Glutamatergic neuron (in vitro differentiated cells): ENCODE results near the gene YIPF7. TPM values are rescaled to one million over a fixed set of nuclear protein-coding genes. Genes with fewer than 3 reads are reported as not detected.

ENCODE experiments used
- DNase-seq: peaks from one replicate; pipeline ENCODE4 v3.0.0; 2022
- H3K27ac Mint-ChIP-seq: one replicate; pipeline ENCODE4 v1.8.0; 2020; ENCODE audit warnings: mild to moderate bottlenecking, mixed read lengths, inconsistent platforms; ENCODE audit not compliant: unreplicated experiment
- H3K27me3 Mint-ChIP-seq: one replicate; pipeline ENCODE4 v1.8.0; 2020; ENCODE audit warnings: mild to moderate bottlenecking, moderate library complexity, mixed read lengths, inconsistent platforms; ENCODE audit not compliant: unreplicated experiment
- H3K36me3 Mint-ChIP-seq: one replicate; pipeline ENCODE4 v1.8.0; 2020; ENCODE audit warnings: mild to moderate bottlenecking, mixed read lengths, inconsistent platforms; ENCODE audit not compliant: unreplicated experiment
- H3K4me1 Mint-ChIP-seq: one replicate; pipeline ENCODE4 v1.8.0; 2020; ENCODE audit warnings: mild to moderate bottlenecking, low read depth, mixed read lengths, inconsistent platforms; ENCODE audit not compliant: unreplicated experiment
- H3K4me3 Mint-ChIP-seq: one replicate; pipeline ENCODE4 v1.8.0; 2020; ENCODE audit warnings: mild to moderate bottlenecking, mixed read lengths, inconsistent platforms; ENCODE audit not compliant: unreplicated experiment
- H3K9me3 Mint-ChIP-seq: one replicate; pipeline ENCODE4 v1.8.0; 2020; ENCODE audit warnings: mild to moderate bottlenecking, moderate library complexity, mixed read lengths, inconsistent platforms; ENCODE audit not compliant: unreplicated experiment
- total RNA-seq: library from RNA; stranded (reverse); fragmentation: NEBNext Ultra II Directional; extraction: Animal tissue kit (Norgen Biotek cat#: 25700); gene quantifications from one replicate; pipeline ENCODE4 v1.2.1, GENCODE V29; 2021; ENCODE audit not compliant: unreplicated experiment
- TF ChIP-seq, protein P1 (sequence below): fragments of 200-600 bp; sonication (generic); IDR thresholded peaks from one replicate; pipeline ENCODE4 v1.5.0; 2021; ENCODE audit not compliant: partially characterized antibody, unreplicated experiment

Gene YIPF7
- total RNA-seq, 1 donor from 2014 or later, result not detected

DNA sequence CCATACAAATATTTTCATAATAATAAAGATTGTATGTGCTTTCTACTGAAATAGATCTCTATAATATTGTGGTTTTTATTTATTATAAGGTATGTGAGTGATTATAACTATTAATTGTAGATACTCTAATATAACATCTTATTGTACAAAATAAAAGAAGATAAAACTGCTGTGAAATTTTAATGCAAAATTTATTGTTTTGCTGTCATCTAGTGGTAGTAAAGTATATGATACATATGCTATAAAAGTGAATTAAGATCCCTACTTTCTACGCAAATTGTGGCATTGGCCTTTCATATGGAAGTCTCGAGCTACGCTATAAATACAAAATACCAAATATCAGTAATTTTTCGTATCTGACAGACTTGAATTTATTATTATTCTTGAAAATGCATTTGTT is 19.3 kb downstream of the YIPF7 start:
- DNase-seq, result no peak
- Mint-ChIP-seq H3K4me1 (no peaks in the 10 kb centered on the region), H3K9me3 (no peaks in the 10 kb centered on the region), H3K36me3 (no peaks in the 10 kb centered on the region), H3K4me3 (no peak overlapping the region), H3K27ac (no peak overlapping the region), H3K27me3 (no peaks in the 10 kb centered on the region)
- TF ChIP-seq, protein P1, sequence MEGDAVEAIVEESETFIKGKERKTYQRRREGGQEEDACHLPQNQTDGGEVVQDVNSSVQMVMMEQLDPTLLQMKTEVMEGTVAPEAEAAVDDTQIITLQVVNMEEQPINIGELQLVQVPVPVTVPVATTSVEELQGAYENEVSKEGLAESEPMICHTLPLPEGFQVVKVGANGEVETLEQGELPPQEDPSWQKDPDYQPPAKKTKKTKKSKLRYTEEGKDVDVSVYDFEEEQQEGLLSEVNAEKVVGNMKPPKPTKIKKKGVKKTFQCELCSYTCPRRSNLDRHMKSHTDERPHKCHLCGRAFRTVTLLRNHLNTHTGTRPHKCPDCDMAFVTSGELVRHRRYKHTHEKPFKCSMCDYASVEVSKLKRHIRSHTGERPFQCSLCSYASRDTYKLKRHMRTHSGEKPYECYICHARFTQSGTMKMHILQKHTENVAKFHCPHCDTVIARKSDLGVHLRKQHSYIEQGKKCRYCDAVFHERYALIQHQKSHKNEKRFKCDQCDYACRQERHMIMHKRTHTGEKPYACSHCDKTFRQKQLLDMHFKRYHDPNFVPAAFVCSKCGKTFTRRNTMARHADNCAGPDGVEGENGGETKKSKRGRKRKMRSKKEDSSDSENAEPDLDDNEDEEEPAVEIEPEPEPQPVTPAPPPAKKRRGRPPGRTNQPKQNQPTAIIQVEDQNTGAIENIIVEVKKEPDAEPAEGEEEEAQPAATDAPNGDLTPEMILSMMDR, result peak; percentile 32

DNA sequence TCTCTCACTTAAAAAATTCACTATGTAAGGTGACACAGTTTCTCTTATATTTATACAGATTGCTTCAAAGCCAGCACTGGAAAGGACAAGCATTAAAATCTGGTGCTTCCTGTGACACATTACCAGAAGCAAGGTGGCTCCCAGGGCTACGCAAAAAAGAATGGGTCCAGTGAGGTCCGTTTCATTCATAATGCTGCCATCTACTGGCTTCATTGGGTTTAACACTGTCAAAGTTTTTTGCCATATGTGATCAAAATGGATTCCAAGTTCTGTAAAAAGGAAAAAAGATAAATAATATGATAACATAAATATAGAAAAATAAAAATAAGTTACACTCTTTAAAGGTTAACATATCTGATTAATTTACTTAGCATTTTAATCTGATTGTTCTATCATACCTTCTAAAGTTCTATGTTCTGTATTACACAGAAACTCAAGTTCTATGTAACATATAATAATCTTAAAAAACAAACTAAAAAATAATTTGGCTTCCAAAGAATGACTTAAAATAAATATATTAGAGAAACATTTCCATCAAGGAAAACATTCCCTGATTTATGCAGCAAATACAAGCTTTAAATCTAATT is 22.1 kb downstream of the YIPF7 start:
- H3K27ac Mint-ChIP-seq, result no peak overlapping the region
- H3K4me3 Mint-ChIP-seq, result no peak overlapping the region
- H3K9me3 Mint-ChIP-seq, result no peaks in the 10 kb centered on the region
- DNase-seq, result no peak
- no peaks in the 10 kb centered on the region for H3K36me3 Mint-ChIP-seq
- TF ChIP-seq, protein P1, result peak; percentile 83
- no peaks in the 10 kb centered on the region for H3K27me3 Mint-ChIP-seq
- H3K4me1 Mint-ChIP-seq, result no peaks in the 10 kb centered on the region

DNA sequence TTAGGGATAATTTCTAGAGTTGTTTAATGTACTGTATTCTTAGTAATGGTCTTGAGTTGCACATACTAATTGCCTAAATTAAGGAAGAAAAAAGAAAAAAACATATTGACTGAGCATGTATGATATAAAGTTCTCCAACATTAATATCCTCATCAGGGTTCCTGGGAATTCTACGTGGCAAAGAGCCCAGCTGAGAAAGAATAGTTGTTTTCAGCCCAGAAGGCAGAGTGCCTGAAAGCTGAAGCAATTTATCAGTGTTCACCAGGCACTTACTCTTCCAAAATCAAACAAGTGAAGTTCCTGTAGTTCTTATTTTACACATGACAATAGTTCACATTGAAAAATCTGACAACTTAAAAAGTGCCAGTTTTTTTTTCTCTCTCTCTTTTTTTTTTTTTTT is 27.7 kb downstream of the YIPF7 start:
- no peaks in the 10 kb centered on the region for H3K4me1 Mint-ChIP-seq

DNA sequence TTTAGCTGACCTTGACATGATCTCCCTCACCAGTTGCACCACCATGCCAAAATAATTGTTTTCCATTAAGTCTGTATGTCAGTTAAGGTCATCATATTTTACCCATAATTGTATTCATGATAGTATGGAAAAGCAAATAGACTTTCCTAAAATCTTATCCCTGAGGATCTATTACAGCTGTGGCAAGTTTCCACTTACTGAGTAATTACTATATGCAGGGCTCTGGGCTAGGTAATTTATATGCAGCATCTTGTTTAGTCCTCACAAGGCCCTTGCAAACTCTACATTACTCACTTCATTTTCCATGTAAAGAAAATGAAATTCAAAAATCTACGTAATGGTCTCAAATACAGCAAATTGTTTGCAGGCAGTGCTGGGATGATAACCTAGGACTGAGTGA is 34.8 kb downstream of the YIPF7 start:
- no peak for DNase-seq
- no peak overlapping the region for H3K4me3 Mint-ChIP-seq
- H3K4me1 Mint-ChIP-seq, result no peaks in the 10 kb centered on the region
- TF ChIP-seq, protein P1, result no peak
- no peaks in the 10 kb centered on the region for H3K36me3 Mint-ChIP-seq
- H3K9me3 Mint-ChIP-seq, result no peaks in the 10 kb centered on the region
- H3K27me3 Mint-ChIP-seq, result no peaks in the 10 kb centered on the region
- no peak overlapping the region for H3K27ac Mint-ChIP-seq

More for the DNA sequence above, 27.7 kb downstream of the YIPF7 start:
- Mint-ChIP-seq H3K27ac (no peak overlapping the region), H3K36me3 (no peaks in the 10 kb centered on the region), H3K4me3 (no peak overlapping the region), H3K27me3 (no peaks in the 10 kb centered on the region), H3K9me3 (no peaks in the 10 kb centered on the region)
- no peak for DNase-seq
- TF ChIP-seq, protein P1, result no peak

DNA sequence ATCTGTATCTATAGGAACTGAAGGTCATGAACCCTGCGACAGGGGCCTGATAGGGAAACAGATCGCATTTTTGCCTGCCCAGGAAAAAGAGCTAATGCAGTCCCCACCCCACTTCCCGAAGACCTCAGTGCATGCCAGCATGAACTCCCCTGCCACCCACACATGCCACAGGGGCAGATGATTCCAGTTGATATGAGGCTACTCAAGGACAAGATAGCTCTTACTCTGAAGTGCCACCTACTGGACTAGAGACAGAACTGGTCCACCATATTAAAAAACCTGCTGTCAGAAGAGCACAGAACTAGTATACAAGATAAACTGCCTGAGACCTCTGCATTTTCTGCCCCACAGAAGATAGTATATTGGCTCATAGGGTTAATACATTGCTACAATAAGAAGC is 68.0 kb downstream of the YIPF7 start:
- H3K27me3 Mint-ChIP-seq, result peaks cover 2% of the 10 kb centered on the region
- H3K36me3 Mint-ChIP-seq, result no peaks in the 10 kb centered on the region
- H3K4me3 Mint-ChIP-seq, result no peak overlapping the region
- TF ChIP-seq, protein P1, result peak; percentile 39
- no peak for DNase-seq
- no peak overlapping the region for H3K27ac Mint-ChIP-seq
- H3K4me1 Mint-ChIP-seq, result no peaks in the 10 kb centered on the region
- peaks cover 3% of the 10 kb centered on the region for H3K9me3 Mint-ChIP-seq
